Neural cell (in vitro differentiated cells): Measurements from ENCODE around the gene DLD. TPM values are rescaled to one million over a fixed set of nuclear protein-coding genes. Genes with fewer than 3 reads are reported as not detected.

Source experiments
- H2AFZ ChIP-seq: fragments of 200-600, 300-800 bp; sonication (generic), shearing (Covaris generic); 2 replicates; pipeline ENCODE4 v1.6.0; 2014; ENCODE audit warnings: low read depth, mild to moderate bottlenecking, antibody characterized with exemption, low read length, moderate library complexity
- H3F3A ChIP-seq: fragments of 200-600 bp; shearing (Covaris generic); 2 replicates; pipeline ENCODE4 v1.6.1; 2016; ENCODE audit warnings: mild to moderate bottlenecking, moderate library complexity, mixed read lengths, antibody characterized with exemption, low read length; ENCODE audit not compliant: insufficient read depth, poor library complexity, severe bottlenecking
- H3K27ac ChIP-seq: fragments of 200-600, 300-800 bp; sonication (generic), shearing (Covaris generic); 2 replicates; pipeline ENCODE4 v1.5.1; 2014; ENCODE audit warnings: mild to moderate bottlenecking, low read length, moderate library complexity
- H3K27me3 ChIP-seq: fragments of 300-800, 200-600 bp; sonication (generic), shearing (Covaris generic); 2 replicates; pipeline ENCODE4 v1.6.0; 2014; ENCODE audit warnings: mild to moderate bottlenecking, low read depth, low read length, moderate library complexity; ENCODE audit not compliant: insufficient read depth
- H3K36me3 ChIP-seq: fragments of 300-800, 200-600 bp; sonication (generic), shearing (Covaris generic); 2 replicates; pipeline ENCODE4 v1.5.1; 2014; ENCODE audit warnings: mild to moderate bottlenecking, antibody characterized with exemption, low read length, moderate library complexity; ENCODE audit not compliant: insufficient read depth
- H3K4me2 ChIP-seq: fragments of 300-800, 200-600 bp; sonication (generic), shearing (Covaris generic); 2 replicates; pipeline ENCODE4 v1.6.0; 2014; ENCODE audit warnings: mild to moderate bottlenecking, low read length
- H3K4me3 ChIP-seq: fragments of 300-800, 200-600 bp; sonication (generic), shearing (Covaris generic); 2 replicates; pipeline ENCODE4 v1.5.1; 2014; ENCODE audit warnings: mild to moderate bottlenecking, low read length, moderate library complexity
- H3K79me2 ChIP-seq: fragments of 200-600 bp; shearing (Covaris generic); replicated peaks from 2 replicates; pipeline ENCODE4 v1.6.0; 2014; ENCODE audit warnings: mild to moderate bottlenecking, low read length, moderate library complexity; ENCODE audit not compliant: insufficient read depth
- H3K9ac ChIP-seq: fragments of 300-800, 200-600 bp; sonication (generic), shearing (Covaris generic); 2 replicates; pipeline ENCODE4 v1.6.1; 2016; ENCODE audit warnings: mild to moderate bottlenecking, low read length, mixed read lengths
- H3K9me2 ChIP-seq: fragments of 200-600 bp; shearing (Covaris generic); 2 replicates; pipeline ENCODE4 v1.6.1; 2016; ENCODE audit warnings: mild to moderate bottlenecking, low read length, mixed read lengths; ENCODE audit not compliant: insufficient read depth
- H3K9me3 ChIP-seq: fragments of 200-600, 300-800 bp; sonication (generic), shearing (Covaris generic); 2 replicates; pipeline ENCODE4 v1.6.1; 2016; ENCODE audit warnings: mild to moderate bottlenecking, mixed run types, low read length, moderate library complexity, mixed read lengths
- H4K20me1 ChIP-seq: fragments of 200-600 bp; shearing (Covaris generic); 2 replicates; pipeline ENCODE4 v1.6.1; 2016; ENCODE audit warnings: mild to moderate bottlenecking, mixed run types; ENCODE audit not compliant: insufficient read depth
- CTCF ChIP-seq: fragments of 450-650 bp; IDR thresholded peaks from 2 replicates; pipeline ENCODE4 v1.5.1; 2014; ENCODE audit warnings: antibody characterized with exemption, mild to moderate bottlenecking, moderate library complexity; ENCODE audit not compliant: poor library complexity, severe bottlenecking
- EP300 ChIP-seq: fragments of 450-650 bp; conservative IDR thresholded peaks from 2 replicates; pipeline ENCODE4 v1.6.1; 2014; ENCODE audit warnings: antibody characterized with exemption, mild to moderate bottlenecking, moderate library complexity; ENCODE audit not compliant: poor library complexity, severe bottlenecking
- EZH2 ChIP-seq: fragments of 200-600, 300-800 bp; shearing (Covaris generic), sonication (generic); IDR thresholded peaks from 2 replicates; pipeline ENCODE4 v1.6.1; 2014; ENCODE audit warnings: antibody characterized with exemption, low read length, borderline replicate concordance, mild to moderate bottlenecking; ENCODE audit not compliant: insufficient read depth, poor library complexity, severe bottlenecking
- MXI1 ChIP-seq: fragments of 450-650 bp; conservative IDR thresholded peaks from 2 replicates; pipeline ENCODE4 v1.6.1; 2014; ENCODE audit warnings: antibody characterized with exemption, mild to moderate bottlenecking; ENCODE audit not compliant: poor library complexity, severe bottlenecking
- POLR2AphosphoS5 ChIP-seq: IDR thresholded peaks from 2 replicates; pipeline ENCODE4 v1.6.1; 2012
- RAD21 ChIP-seq: fragments of 450-650 bp; conservative IDR thresholded peaks from 2 replicates; pipeline ENCODE4 v1.6.1; 2014; ENCODE audit warnings: antibody characterized with exemption, mild to moderate bottlenecking, moderate library complexity
- REST ChIP-seq: IDR thresholded peaks from 2 replicates; pipeline ENCODE4 v1.6.1; 2012; ENCODE audit warnings: borderline replicate concordance
- SMC3 ChIP-seq: fragments of 450-650 bp; conservative IDR thresholded peaks from 2 replicates; pipeline ENCODE4 v1.6.1; 2014; ENCODE audit warnings: antibody characterized with exemption, mild to moderate bottlenecking, moderate library complexity; ENCODE audit not compliant: poor library complexity
- TAF1 ChIP-seq: IDR thresholded peaks from 2 replicates; pipeline ENCODE4 v1.6.1; 2012; ENCODE audit warnings: low read depth
- polyA plus RNA-seq: library from polyadenylated mRNA; depleted of rRNA; stranded (reverse); fragments of >200 nt; gene quantifications from 2 replicates; pipeline ENCODE4 v1.2.3, GENCODE V29; 2014

DLD gene
- polyA plus RNA-seq, 1 donor from 2014 or later, result 214 TPM

- Histone ChIP-seq H3K9ac (no peak overlapping the region), H3K4me3 (no peak overlapping the region), H2AFZ (no peak overlapping the region), H3K27ac (no peak overlapping the region), H3K9me3 (no peaks in the 10 kb centered on the region), H4K20me1 (no peaks in the 10 kb centered on the region), H3K9me2 (no peaks in the 10 kb centered on the region), H3K36me3 (peaks cover 12% of the 10 kb centered on the region), H3F3A (no peaks in the 10 kb centered on the region), H3K79me2 (peaks cover 4% of the 10 kb centered on the region), H3K27me3 (no peaks in the 10 kb centered on the region), H3K4me2 (no peak overlapping the region)
- no peak for TF ChIP-seq SMC3
- no peak for TF ChIP-seq TAF1
- no peak for TF ChIP-seq CTCF
- no peak for TF ChIP-seq REST
- TF ChIP-seq MXI1, result no peak
- TF ChIP-seq EZH2, result no peak
- no peak for TF ChIP-seq POLR2AphosphoS5
- TF ChIP-seq EP300, result no peak
- TF ChIP-seq RAD21, result no peak
These were observed 27.0 kb downstream of the DLD start for GRCh38 chr7:107917763-107918651.

GRCh38 chr7:107918948-107919347 is 28.0 kb downstream of the DLD start:
- H2AFZ ChIP-seq, result no peak overlapping the region
- H3K27me3 ChIP-seq, result no peaks in the 10 kb centered on the region
- H3K9me3 ChIP-seq, result no peaks in the 10 kb centered on the region
- no peaks in the 10 kb centered on the region for H3F3A ChIP-seq
- H4K20me1 ChIP-seq, result no peaks in the 10 kb centered on the region
- H3K79me2 ChIP-seq, result peaks cover 4% of the 10 kb centered on the region
- no peak overlapping the region for H3K4me2 ChIP-seq
- TF ChIP-seq TAF1 (no peak), MXI1 (no peak), CTCF (no peak)
- peaks cover 12% of the 10 kb centered on the region for H3K36me3 ChIP-seq
- no peak overlapping the region for H3K9ac ChIP-seq
- no peak overlapping the region for H3K4me3 ChIP-seq
- H3K27ac ChIP-seq, result no peak overlapping the region
- H3K9me2 ChIP-seq, result no peaks in the 10 kb centered on the region
